ENCODE results near the gene BICC1.

DNA sequence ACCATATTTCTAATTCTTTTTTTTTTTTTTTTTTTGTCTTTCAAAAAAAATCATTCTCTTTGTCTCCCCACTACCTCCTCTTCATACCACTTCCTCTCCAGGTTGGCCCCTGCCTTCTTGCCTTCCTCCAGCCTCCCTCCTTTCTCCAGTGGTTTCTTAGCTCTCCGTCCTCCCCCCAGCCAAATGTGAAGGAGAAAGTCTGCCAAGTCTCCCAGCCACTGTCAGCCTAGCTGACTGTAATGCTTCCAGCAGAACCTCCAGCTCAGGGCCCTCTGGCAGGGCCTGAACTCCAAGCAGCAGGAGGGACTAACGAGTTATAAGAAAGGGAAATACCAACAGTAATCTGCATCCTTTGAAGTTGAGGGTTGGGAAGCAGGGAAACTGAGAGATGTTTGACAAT lies 35.5 kb upstream of the BICC1 start:
- TF ChIP-seq, protein P1, sequence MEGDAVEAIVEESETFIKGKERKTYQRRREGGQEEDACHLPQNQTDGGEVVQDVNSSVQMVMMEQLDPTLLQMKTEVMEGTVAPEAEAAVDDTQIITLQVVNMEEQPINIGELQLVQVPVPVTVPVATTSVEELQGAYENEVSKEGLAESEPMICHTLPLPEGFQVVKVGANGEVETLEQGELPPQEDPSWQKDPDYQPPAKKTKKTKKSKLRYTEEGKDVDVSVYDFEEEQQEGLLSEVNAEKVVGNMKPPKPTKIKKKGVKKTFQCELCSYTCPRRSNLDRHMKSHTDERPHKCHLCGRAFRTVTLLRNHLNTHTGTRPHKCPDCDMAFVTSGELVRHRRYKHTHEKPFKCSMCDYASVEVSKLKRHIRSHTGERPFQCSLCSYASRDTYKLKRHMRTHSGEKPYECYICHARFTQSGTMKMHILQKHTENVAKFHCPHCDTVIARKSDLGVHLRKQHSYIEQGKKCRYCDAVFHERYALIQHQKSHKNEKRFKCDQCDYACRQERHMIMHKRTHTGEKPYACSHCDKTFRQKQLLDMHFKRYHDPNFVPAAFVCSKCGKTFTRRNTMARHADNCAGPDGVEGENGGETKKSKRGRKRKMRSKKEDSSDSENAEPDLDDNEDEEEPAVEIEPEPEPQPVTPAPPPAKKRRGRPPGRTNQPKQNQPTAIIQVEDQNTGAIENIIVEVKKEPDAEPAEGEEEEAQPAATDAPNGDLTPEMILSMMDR (IDR thresholded peaks at IDR 0.05), result no peak
- TF ChIP-seq POLR2AphosphoS5 (IDR thresholded peaks at IDR 0.05; ENCODE audit: low read depth, low read length) (no peak), TCF7L2 (IDR thresholded peaks at IDR 0.05; ENCODE audit: low read depth, low read length) (no peak)
- TF ChIP-seq, protein P2, sequence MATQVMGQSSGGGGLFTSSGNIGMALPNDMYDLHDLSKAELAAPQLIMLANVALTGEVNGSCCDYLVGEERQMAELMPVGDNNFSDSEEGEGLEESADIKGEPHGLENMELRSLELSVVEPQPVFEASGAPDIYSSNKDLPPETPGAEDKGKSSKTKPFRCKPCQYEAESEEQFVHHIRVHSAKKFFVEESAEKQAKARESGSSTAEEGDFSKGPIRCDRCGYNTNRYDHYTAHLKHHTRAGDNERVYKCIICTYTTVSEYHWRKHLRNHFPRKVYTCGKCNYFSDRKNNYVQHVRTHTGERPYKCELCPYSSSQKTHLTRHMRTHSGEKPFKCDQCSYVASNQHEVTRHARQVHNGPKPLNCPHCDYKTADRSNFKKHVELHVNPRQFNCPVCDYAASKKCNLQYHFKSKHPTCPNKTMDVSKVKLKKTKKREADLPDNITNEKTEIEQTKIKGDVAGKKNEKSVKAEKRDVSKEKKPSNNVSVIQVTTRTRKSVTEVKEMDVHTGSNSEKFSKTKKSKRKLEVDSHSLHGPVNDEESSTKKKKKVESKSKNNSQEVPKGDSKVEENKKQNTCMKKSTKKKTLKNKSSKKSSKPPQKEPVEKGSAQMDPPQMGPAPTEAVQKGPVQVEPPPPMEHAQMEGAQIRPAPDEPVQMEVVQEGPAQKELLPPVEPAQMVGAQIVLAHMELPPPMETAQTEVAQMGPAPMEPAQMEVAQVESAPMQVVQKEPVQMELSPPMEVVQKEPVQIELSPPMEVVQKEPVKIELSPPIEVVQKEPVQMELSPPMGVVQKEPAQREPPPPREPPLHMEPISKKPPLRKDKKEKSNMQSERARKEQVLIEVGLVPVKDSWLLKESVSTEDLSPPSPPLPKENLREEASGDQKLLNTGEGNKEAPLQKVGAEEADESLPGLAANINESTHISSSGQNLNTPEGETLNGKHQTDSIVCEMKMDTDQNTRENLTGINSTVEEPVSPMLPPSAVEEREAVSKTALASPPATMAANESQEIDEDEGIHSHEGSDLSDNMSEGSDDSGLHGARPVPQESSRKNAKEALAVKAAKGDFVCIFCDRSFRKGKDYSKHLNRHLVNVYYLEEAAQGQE (IDR thresholded peaks at IDR 0.05; ENCODE audit: insufficient read depth in 1 of 2, low read depth in 2 of 2, low read length in 1 of 2), result no peak
